KMS-11 (cell line): Measurements from ENCODE around the gene TMTC4.
"Not testable (repeated sequence)": the region's sequence is repeated elsewhere in the genome, so short reads cannot be mapped to it uniquely, and the experiment has no call there.

ENCODE experiments used
- H2AFZ ChIP-seq: fragments of 200-600 bp; sonication (generic); 2 replicates; pipeline ENCODE4 v1.6.1; 2016; ENCODE audit warnings: antibody characterized with exemption, mixed run types, low read depth
- H3K27ac ChIP-seq: fragments of 200-600 bp; sonication (generic); 2 replicates; pipeline ENCODE4 v1.6.1; 2016; ENCODE audit warnings: mild to moderate bottlenecking, mixed run types
- H3K27me3 ChIP-seq: fragments of 200-600 bp; sonication (generic); 2 replicates; pipeline ENCODE4 v1.6.1; 2017; ENCODE audit warnings: mild to moderate bottlenecking, low read depth, mixed run types, moderate library complexity; ENCODE audit not compliant: insufficient read depth
- H3K36me3 ChIP-seq: fragments of 200-600 bp; sonication (generic); 2 replicates; pipeline ENCODE4 v1.6.1; 2017; ENCODE audit warnings: mild to moderate bottlenecking, mixed run types; ENCODE audit not compliant: insufficient read depth
- H3K4me1 ChIP-seq: fragments of 200-600 bp; sonication (generic); 2 replicates; pipeline ENCODE4 v1.6.1; 2016; ENCODE audit warnings: mild to moderate bottlenecking, low read depth, mixed run types; ENCODE audit not compliant: poor library complexity, severe bottlenecking
- H3K4me2 ChIP-seq: fragments of 200-600 bp; sonication (generic); 2 replicates; pipeline ENCODE4 v1.7.0; 2016; ENCODE audit warnings: mild to moderate bottlenecking, mixed run types
- H3K4me3 ChIP-seq: fragments of 200-600 bp; sonication (generic); IDR thresholded peaks from 2 replicates; pipeline ENCODE4 v1.6.1; 2017; ENCODE audit warnings: low read depth, low read length, mixed read lengths; ENCODE audit not compliant: insufficient read depth
- H3K79me2 ChIP-seq: fragments of 200-600 bp; sonication (generic); 2 replicates; pipeline ENCODE4 v1.6.1; 2016; ENCODE audit warnings: low read depth, mixed run types; ENCODE audit not compliant: insufficient read depth
- H3K9ac ChIP-seq: fragments of 200-600 bp; sonication (generic); 2 replicates; pipeline ENCODE4 v1.6.1; 2016; ENCODE audit warnings: mild to moderate bottlenecking, mixed run types
- H4K20me1 ChIP-seq: fragments of 200-600 bp; sonication (generic); 2 replicates; pipeline ENCODE4 v1.6.1; 2016; ENCODE audit warnings: mild to moderate bottlenecking, mixed run types; ENCODE audit not compliant: insufficient read depth
- CTCF ChIP-seq: fragments of 200-600 bp; sonication (generic); conservative IDR thresholded peaks from 2 replicates; pipeline ENCODE4 v1.6.1; 2017; ENCODE audit warnings: low read depth, mild to moderate bottlenecking, antibody characterized with exemption, low read length, moderate library complexity, mixed read lengths

TMTC4 gene

GRCh38 chr13:100714478-100714877 lies 39.9 kb upstream of the TMTC4 start:
- no peaks in the 10 kb centered on the region for H3K4me1 ChIP-seq
- no peak overlapping the region for H2AFZ ChIP-seq
- no peaks in the 10 kb centered on the region for H3K79me2 ChIP-seq
- no peak overlapping the region for H3K4me2 ChIP-seq
- no peak overlapping the region for H3K9ac ChIP-seq
- TF ChIP-seq CTCF, result no peak
- no peaks in the 10 kb centered on the region for H3K36me3 ChIP-seq
- no peaks in the 10 kb centered on the region for H4K20me1 ChIP-seq
- H3K27me3 ChIP-seq, result no peaks in the 10 kb centered on the region
- H3K27ac ChIP-seq, result no peak overlapping the region
- H3K4me3 ChIP-seq, result no peak overlapping the region

- Histone ChIP-seq H3K79me2 (no peaks in the 10 kb centered on the region), H3K4me1 (no peaks in the 10 kb centered on the region), H3K9ac (no peak overlapping the region), H3K27me3 (no peaks in the 10 kb centered on the region), H3K4me3 (no peak overlapping the region), H3K4me2 (no peak overlapping the region), H3K36me3 (no peaks in the 10 kb centered on the region), H2AFZ (no peak overlapping the region), H3K27ac (no peak overlapping the region), H4K20me1 (no peaks in the 10 kb centered on the region)
- no peak for TF ChIP-seq CTCF
These were observed 35.6 kb upstream of the TMTC4 start for GRCh38 chr13:100710176-100710575.

- H4K20me1 ChIP-seq, result no peaks in the 10 kb centered on the region
- TF ChIP-seq CTCF, result no peak
- H3K4me3 ChIP-seq, result no peak overlapping the region
- no peaks in the 10 kb centered on the region for H3K79me2 ChIP-seq
- H3K27ac ChIP-seq, result no peak overlapping the region
- no peaks in the 10 kb centered on the region for H3K4me1 ChIP-seq
- H2AFZ ChIP-seq, result no peak overlapping the region
- H3K4me2 ChIP-seq, result no peak overlapping the region
- no peak overlapping the region for H3K9ac ChIP-seq
- no peaks in the 10 kb centered on the region for H3K36me3 ChIP-seq
- no peaks in the 10 kb centered on the region for H3K27me3 ChIP-seq
These were observed 33.5 kb upstream of the TMTC4 start for GRCh38 chr13:100707818-100708740.

- not testable (repeated sequence) for H2AFZ ChIP-seq, H3K36me3 ChIP-seq
These were observed 23.7 kb upstream of the TMTC4 start for GRCh38 chr13:100698331-100698730.

GRCh38 chr13:100695509-100695773 lies 20.8 kb upstream of the TMTC4 start:
- Histone ChIP-seq H3K4me2 (no peak overlapping the region), H3K9ac (no peak overlapping the region), H2AFZ (no peak overlapping the region), H3K36me3 (no peaks in the 10 kb centered on the region), H3K79me2 (no peaks in the 10 kb centered on the region), H4K20me1 (no peaks in the 10 kb centered on the region), H3K4me1 (no peaks in the 10 kb centered on the region), H3K27me3 (no peaks in the 10 kb centered on the region), H3K4me3 (no peak overlapping the region), H3K27ac (no peak overlapping the region)
- TF ChIP-seq CTCF, result no peak

More at GRCh38 chr13:100698331-100698730, 23.7 kb upstream of the TMTC4 start:
- not testable (repeated sequence) for H3K4me1 ChIP-seq, H4K20me1 ChIP-seq, H3K79me2 ChIP-seq, H3K4me2 ChIP-seq, H3K27ac ChIP-seq, H3K9ac ChIP-seq, H3K4me3 ChIP-seq, H3K27me3 ChIP-seq
